H1 (cell line): ENCODE data around the gene GALNT13. TPM values are rescaled to one million over a fixed set of nuclear protein-coding genes. Genes with fewer than 3 reads are reported as not detected.

Source experiments
- CTCF ChIA-PET: fragments of 300-600 bp; sonication (Branson Sonifier 250); formaldehyde crosslinking; loops from one replicate; lab custom pipeline; 2021; ENCODE audit not compliant: partially characterized antibody; lab: Charles Lee
- POLR2A ChIA-PET: fragments of 300-600 bp; sonication (Branson Sonifier 250); formaldehyde crosslinking; loops from one replicate; lab custom pipeline; 2021; ENCODE audit warnings: inconsistent platforms; ENCODE audit not compliant: partially characterized antibody; lab: Charles Lee
- DNase-seq, 2 experiments: peaks; one replicate each; pipeline versions ENCODE4 v3.0.0 to v3.0.0-alpha.2; 2010 to 2022; ENCODE audit warnings: low spot score in 2 of 2, low read depth in 1 of 2, mixed read lengths in 1 of 2
- FAIRE-seq: peaks from 2 replicates; lab custom pipeline; 2011; peaks lifted over from hg19 to GRCh38; lab: Jason Lieb, UNC
- H2AFZ ChIP-seq: 2 replicates; pipeline ENCODE4 v1.8.1; 2012; ENCODE audit warnings: low read length, inconsistent platforms
- H2AK5ac ChIP-seq: 2 replicates; pipeline ENCODE4 v1.6.1; 2013; ENCODE audit warnings: low read depth, low read length
- H2BK120ac ChIP-seq: replicated peaks from 2 replicates; pipeline ENCODE3; 2013; ENCODE audit warnings: low read depth, low read length, inconsistent platforms
- H2BK12ac ChIP-seq: 2 replicates; pipeline ENCODE4 v1.6.1; 2013; ENCODE audit warnings: low read depth, low read length
- H2BK15ac ChIP-seq: 2 replicates; pipeline ENCODE4 v1.6.1; 2013; ENCODE audit warnings: low read length
- H2BK20ac ChIP-seq: 2 replicates; pipeline ENCODE4 v1.6.1; 2013; ENCODE audit warnings: low read length
- H2BK5ac ChIP-seq: 2 replicates; pipeline ENCODE4 v1.6.1; 2013; ENCODE audit warnings: low read depth, low read length
- H3K14ac ChIP-seq: 2 replicates; pipeline ENCODE4 v1.6.1; 2013; ENCODE audit warnings: inconsistent platforms; ENCODE audit not compliant: insufficient read length
- H3K18ac ChIP-seq: 2 replicates; pipeline ENCODE4 v1.6.1; 2013; ENCODE audit warnings: low read length; ENCODE audit errors: extremely low read depth
- H3K23ac ChIP-seq: 2 replicates; pipeline ENCODE4 v1.6.1; 2013; ENCODE audit warnings: inconsistent platforms; ENCODE audit not compliant: insufficient read length
- H3K23me2 ChIP-seq: 2 replicates; pipeline ENCODE4 v1.6.1; 2013; ENCODE audit warnings: low read depth, low read length
- H3K27ac ChIP-seq: 2 replicates; pipeline ENCODE4 v1.6.1; 2011; ENCODE audit warnings: low read depth, low read length, inconsistent platforms
- H3K27me3 ChIP-seq, 4 experiments: replicated peaks in 1 of 4; 1 replicate in 1 of 4; 2 replicates in 3 of 4; pipeline versions ENCODE4 v1.6.1 to v1.8.1; 2011 to 2013; ENCODE audit warnings: low read length in 3 of 4, mild to moderate bottlenecking in 3 of 4, inconsistent platforms in 2 of 4, mixed read lengths in 2 of 4, moderate library complexity in 1 of 4; ENCODE audit not compliant: control insufficient read depth in 3 of 4, insufficient read depth in 3 of 4; ENCODE audit errors: extremely low read depth in 1 of 4
- H3K36me3 ChIP-seq, 4 experiments: 2 replicates each; pipeline versions ENCODE4 v1.6.1 to v1.8.1; 2011 to 2013; ENCODE audit warnings: mild to moderate bottlenecking in 4 of 4, low read length in 3 of 4, moderate library complexity in 2 of 4, control low read depth in 1 of 4, inconsistent platforms in 1 of 4; ENCODE audit not compliant: insufficient read depth in 4 of 4, control insufficient read depth in 2 of 4
- H3K4ac ChIP-seq: replicated peaks from 2 replicates; pipeline ENCODE3; 2013; ENCODE audit warnings: low read length, low read depth, mixed read lengths, inconsistent platforms; ENCODE audit not compliant: insufficient read length
- H3K4me1 ChIP-seq, 4 experiments: replicated peaks in 1 of 4; 1 replicate in 1 of 4; 2 replicates in 3 of 4; pipeline versions ENCODE4 v1.6.1 to v1.8.1; 2011 to 2013; ENCODE audit warnings: low read length in 3 of 4, inconsistent platforms in 2 of 4, mixed read lengths in 1 of 4; ENCODE audit not compliant: insufficient read depth in 4 of 4, control insufficient read depth in 3 of 4
- H3K4me2 ChIP-seq, 2 experiments: 2 replicates each; pipeline versions ENCODE4 v1.6.1 to v1.8.1; 2011 to 2013; ENCODE audit warnings: low read depth in 2 of 2, low read length in 2 of 2, control low read depth in 1 of 2, inconsistent platforms in 1 of 2, mild to moderate bottlenecking in 1 of 2; ENCODE audit not compliant: insufficient read depth in 1 of 2
- H3K4me3 ChIP-seq, 4 experiments: fragments of 200-600, 300-600 bp in 1 of 4; sonication (generic), shearing (Covaris generic), sonication (Bioruptor Twin) in 1 of 4; 2 replicates each; pipeline versions ENCODE4 v1.5.1 to v1.8.1; 2011 to 2016; ENCODE audit warnings: low read length in 4 of 4, low read depth in 3 of 4, control low read depth in 2 of 4, inconsistent platforms in 2 of 4, mild to moderate bottlenecking in 2 of 4, mixed read lengths in 1 of 4, moderate library complexity in 1 of 4; ENCODE audit not compliant: insufficient read depth in 2 of 4; ENCODE audit errors: extremely low read depth in 1 of 4
- H3K56ac ChIP-seq: replicated peaks from 2 replicates; pipeline ENCODE3; 2013; ENCODE audit warnings: low read depth, mild to moderate bottlenecking, mixed read lengths, low read length, inconsistent platforms; ENCODE audit not compliant: insufficient read length
- H3K79me1 ChIP-seq: 2 replicates; pipeline ENCODE4 v1.6.1; 2013; ENCODE audit warnings: low read depth, low read length, control low read depth
- H3K79me2 ChIP-seq, 2 experiments: 2 replicates each; pipeline versions ENCODE4 v1.6.1 to v1.8.1; 2012 to 2013; ENCODE audit warnings: low read length in 2 of 2, mild to moderate bottlenecking in 2 of 2, inconsistent platforms in 1 of 2; ENCODE audit not compliant: insufficient read depth in 2 of 2, control insufficient read depth in 1 of 2
- H3K9ac ChIP-seq, 4 experiments: replicated peaks in 1 of 4; 1 replicate in 1 of 4; 2 replicates in 3 of 4; pipeline versions ENCODE4 v1.6.1 to v1.8.1; 2011 to 2013; ENCODE audit warnings: low read depth in 3 of 4, low read length in 3 of 4, control low read depth in 2 of 4, mild to moderate bottlenecking in 2 of 4, moderate library complexity in 2 of 4, inconsistent platforms in 1 of 4; ENCODE audit errors: extremely low read depth in 1 of 4
- H3K9me3 ChIP-seq, 2 experiments: 2 replicates each; pipeline versions ENCODE4 v1.6.1 to v1.8.1; 2012 to 2013; ENCODE audit warnings: mild to moderate bottlenecking in 2 of 2, moderate library complexity in 2 of 2, control low read depth in 1 of 2, inconsistent platforms in 1 of 2, low read depth in 1 of 2, low read length in 1 of 2, mixed read lengths in 1 of 2; ENCODE audit not compliant: insufficient read depth in 2 of 2
- H4K20me1 ChIP-seq, 2 experiments: replicated peaks in 1 of 2; 2 replicates each; pipeline versions ENCODE3 to v1.8.1; 2011 to 2013; ENCODE audit warnings: inconsistent platforms in 2 of 2, low read length in 2 of 2, mild to moderate bottlenecking in 1 of 2; ENCODE audit not compliant: insufficient read depth in 2 of 2, control insufficient read depth in 1 of 2
- H4K5ac ChIP-seq: 2 replicates; pipeline ENCODE4 v1.6.1; 2013; ENCODE audit warnings: low read length, low read depth, mixed read lengths, inconsistent platforms; ENCODE audit not compliant: insufficient read length
- H4K8ac ChIP-seq: 2 replicates; pipeline ENCODE4 v1.8.0; 2013; ENCODE audit warnings: mild to moderate bottlenecking, moderate library complexity, low read length, inconsistent platforms; ENCODE audit not compliant: insufficient read depth; ENCODE audit errors: extremely low read depth
- H4K91ac ChIP-seq: replicated peaks from 2 replicates; pipeline ENCODE3; 2013; ENCODE audit warnings: low read length, mixed read lengths, inconsistent platforms; ENCODE audit not compliant: insufficient read length
- RXRA ChIP-seq: IDR thresholded peaks from 2 replicates; pipeline ENCODE4 v1.6.1; 2011; ENCODE audit warnings: low read depth, mild to moderate bottlenecking, low read length, moderate library complexity; ENCODE audit not compliant: insufficient read depth
- polyA plus RNA-seq, 7 experiments: library from polyadenylated mRNA; depleted of rRNA in 3 of 7; stranded (reverse) in 5 of 7; unstranded in 2 of 7; fragments of >200 nt in 5 of 7; fragments of 200-250 nt in 2 of 7; gene quantifications; 1 replicate in 5 of 7; 2 replicates in 1 of 7; 4 replicates in 1 of 7; pipeline versions ENCODE4 v1.2.1 to v1.2.3, GENCODE V29; 2011 to 2013; ENCODE audit warnings: missing spikeins in 2 of 7, mixed read lengths in 2 of 7
- total RNA-seq: library from RNA; stranded (reverse); fragmentation: NEBNext Ultra II Directional; extraction: Animal tissue kit (Norgen Biotek cat#: 25700); gene quantifications from 2 replicates; pipeline ENCODE4 v1.2.1, GENCODE V29; 2021

The GALNT13 gene
- total and polyA plus RNA-seq, 2 of the 8 experiments (the other 6 are each of a cell fraction or from before 2014, with no cell fraction given): 3.2 to 9.6 TPM

DNA sequence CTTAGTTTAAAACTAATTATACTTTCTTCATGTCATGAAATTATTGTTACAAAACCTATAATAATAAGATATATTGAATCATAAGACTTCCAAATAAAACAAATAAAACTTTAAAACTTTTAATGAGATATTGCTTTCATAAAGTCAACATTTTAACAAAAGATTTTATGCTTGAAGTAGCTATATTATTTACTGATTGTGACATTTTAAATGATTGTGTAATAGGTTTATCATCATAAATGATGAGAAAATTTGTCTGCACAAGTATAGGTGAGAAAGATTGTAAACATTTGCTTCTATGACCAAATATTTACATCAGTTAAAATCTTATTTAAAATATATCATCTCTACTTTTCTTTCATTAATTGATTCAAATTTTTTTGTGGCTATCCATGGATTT is 5.1 kb upstream of the GALNT13 start:
- Histone ChIP-seq H3K4me1 (no peaks in the 10 kb centered on the region), H2BK120ac (no peak overlapping the region), H3K79me2 (no peaks in the 10 kb centered on the region), H3K23me2 (no peaks in the 10 kb centered on the region), H4K20me1 (no peaks in the 10 kb centered on the region), H4K5ac (no peak overlapping the region), H3K56ac (no peak overlapping the region), H3K36me3 (no peaks in the 10 kb centered on the region), H4K8ac (no peak overlapping the region), H4K91ac (no peak overlapping the region), H2AK5ac (no peak overlapping the region), H3K27me3 (peaks cover 0 to 1% (median 0%) of the 10 kb centered on the region in 4 experiments; a peak in 1 of 7 replicates), H3K79me1 (no peaks in the 10 kb centered on the region), H2BK15ac (no peak overlapping the region), H2BK20ac (no peak overlapping the region), H3K9ac (no peak overlapping the region), H3K4ac (no peak overlapping the region), H3K14ac (no peak overlapping the region), H3K18ac (no peak overlapping the region), H2BK5ac (no peak overlapping the region), H3K27ac (no peak overlapping the region), H3K23ac (no peak overlapping the region), H3K4me2 (no peak overlapping the region), H2BK12ac (no peak overlapping the region), H3K9me3 (no peaks in the 10 kb centered on the region), H3K4me3 (no peak overlapping the region), H2AFZ (no peak overlapping the region)
- CTCF ChIA-PET: no interaction called here
- FAIRE-seq (no peak), DNase-seq (no peak)
- POLR2A ChIA-PET: interaction anchor here (1.2 kb wide), 1 partner anchor 357 kb away, joined by 3 read pairs; no protein-coding TSS in a partner anchor
- no peak for TF ChIP-seq RXRA
